Measurements from ENCODE around the gene ISLR2.
A peak's percentile ranks its signal among the peaks of the same experiment; 100 is the strongest.

Gene ISLR2

DNA sequence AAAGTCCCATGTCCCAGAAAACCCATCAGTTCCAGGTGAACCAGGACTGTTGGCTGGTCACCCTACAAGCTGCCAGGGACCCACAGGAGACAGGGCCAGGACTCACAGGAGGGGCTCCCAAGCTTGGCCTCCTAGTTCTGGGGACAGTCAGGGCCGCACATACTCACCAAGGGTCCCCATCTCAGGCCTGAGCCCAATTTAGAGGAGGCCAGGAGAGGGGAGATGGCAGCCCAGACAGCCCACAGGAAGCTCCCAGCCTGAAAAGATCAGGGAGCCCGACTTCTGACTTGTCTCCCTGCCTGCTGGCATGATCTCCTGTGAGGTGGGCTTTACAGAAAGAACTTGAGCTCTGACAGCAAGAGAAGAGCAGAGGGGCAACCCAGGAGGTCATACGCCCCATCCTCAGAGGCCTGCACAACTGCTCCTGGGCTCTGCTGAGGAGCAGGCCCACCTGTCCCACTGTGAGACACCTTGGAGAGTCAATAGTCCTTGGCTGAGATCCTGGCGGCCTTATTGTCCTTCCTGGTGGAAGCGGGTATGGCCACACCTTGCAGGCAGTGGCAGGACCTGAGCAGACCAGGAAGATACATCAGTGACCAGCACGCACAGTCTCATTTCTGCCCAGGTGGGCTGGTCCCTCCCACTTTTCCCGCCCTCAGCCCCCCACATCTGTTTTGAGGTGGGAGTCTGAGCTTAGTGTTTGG lies 40.6 kb downstream of the ISLR2 start:
- Histone ChIP-seq H2AFZ (no peak overlapping the region), H3K9ac (no peak overlapping the region), H3K9me3 (ENCODE audit: control insufficient read depth, low read length) (no peaks in the 10 kb centered on the region), H3K36me3 (ENCODE audit: control insufficient read depth, insufficient read depth, low read length) (no peaks in the 10 kb centered on the region), H3K79me2 (no peaks in the 10 kb centered on the region), H3K4me1 (no peaks in the 10 kb centered on the region), H3K27me3 (ENCODE audit: control insufficient read depth, insufficient read depth, low read length) (no peaks in the 10 kb centered on the region), H3K4me3 (ENCODE audit: low read depth, low read length) (no peak overlapping the region), H3K4me2 (ENCODE audit: low read length) (no peak overlapping the region), H3K27ac (no peak overlapping the region)
- TF ChIP-seq, protein P1, sequence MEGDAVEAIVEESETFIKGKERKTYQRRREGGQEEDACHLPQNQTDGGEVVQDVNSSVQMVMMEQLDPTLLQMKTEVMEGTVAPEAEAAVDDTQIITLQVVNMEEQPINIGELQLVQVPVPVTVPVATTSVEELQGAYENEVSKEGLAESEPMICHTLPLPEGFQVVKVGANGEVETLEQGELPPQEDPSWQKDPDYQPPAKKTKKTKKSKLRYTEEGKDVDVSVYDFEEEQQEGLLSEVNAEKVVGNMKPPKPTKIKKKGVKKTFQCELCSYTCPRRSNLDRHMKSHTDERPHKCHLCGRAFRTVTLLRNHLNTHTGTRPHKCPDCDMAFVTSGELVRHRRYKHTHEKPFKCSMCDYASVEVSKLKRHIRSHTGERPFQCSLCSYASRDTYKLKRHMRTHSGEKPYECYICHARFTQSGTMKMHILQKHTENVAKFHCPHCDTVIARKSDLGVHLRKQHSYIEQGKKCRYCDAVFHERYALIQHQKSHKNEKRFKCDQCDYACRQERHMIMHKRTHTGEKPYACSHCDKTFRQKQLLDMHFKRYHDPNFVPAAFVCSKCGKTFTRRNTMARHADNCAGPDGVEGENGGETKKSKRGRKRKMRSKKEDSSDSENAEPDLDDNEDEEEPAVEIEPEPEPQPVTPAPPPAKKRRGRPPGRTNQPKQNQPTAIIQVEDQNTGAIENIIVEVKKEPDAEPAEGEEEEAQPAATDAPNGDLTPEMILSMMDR (IDR thresholded peaks at IDR 0.05) = no peak

DNA sequence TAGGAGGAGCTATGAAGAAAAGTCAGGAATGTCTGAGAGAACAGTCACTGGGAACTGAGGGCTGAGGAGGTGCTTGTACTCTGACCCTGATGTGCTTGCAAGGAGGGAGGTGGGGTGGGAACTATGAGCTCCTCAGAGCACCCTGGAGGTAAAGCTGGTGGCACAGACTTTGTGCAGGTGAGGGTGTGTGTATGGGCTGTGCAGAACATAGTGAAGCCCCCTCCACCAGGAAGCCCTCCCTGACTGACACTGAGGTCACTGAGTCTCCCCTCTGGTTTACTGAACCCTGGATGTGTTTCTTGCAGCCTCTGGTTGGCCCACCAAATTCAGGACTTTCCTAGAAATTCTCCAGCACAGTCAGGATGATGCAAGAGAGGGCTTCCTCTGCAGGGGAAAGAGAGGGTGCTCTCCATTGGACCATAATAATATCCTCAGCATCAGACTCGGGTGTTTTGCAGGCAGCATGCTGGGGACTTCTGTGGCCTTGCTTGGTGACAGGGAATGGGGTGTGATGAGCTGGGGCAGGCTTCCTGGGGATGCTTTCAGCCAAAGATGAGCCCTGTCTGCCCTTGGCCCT lies 41.7 kb downstream of the ISLR2 start:
- no peaks in the 10 kb centered on the region for H3K4me1 ChIP-seq
- no peak overlapping the region for H3K27ac ChIP-seq
- no peak overlapping the region for H3K4me3 ChIP-seq (ENCODE audit: low read depth, low read length)
- TF ChIP-seq, protein P1 (IDR thresholded peaks at IDR 0.05) = no peak
- H2AFZ ChIP-seq = no peak overlapping the region
- no peaks in the 10 kb centered on the region for H3K36me3 ChIP-seq (ENCODE audit: control insufficient read depth, insufficient read depth, low read length)
- no peaks in the 10 kb centered on the region for H3K79me2 ChIP-seq
- H3K4me2 ChIP-seq (ENCODE audit: low read length) = no peak overlapping the region
- H3K9me3 ChIP-seq (ENCODE audit: control insufficient read depth, low read length) = no peaks in the 10 kb centered on the region
- no peaks in the 10 kb centered on the region for H3K27me3 ChIP-seq (ENCODE audit: control insufficient read depth, insufficient read depth, low read length)
- H3K9ac ChIP-seq = no peak overlapping the region

DNA sequence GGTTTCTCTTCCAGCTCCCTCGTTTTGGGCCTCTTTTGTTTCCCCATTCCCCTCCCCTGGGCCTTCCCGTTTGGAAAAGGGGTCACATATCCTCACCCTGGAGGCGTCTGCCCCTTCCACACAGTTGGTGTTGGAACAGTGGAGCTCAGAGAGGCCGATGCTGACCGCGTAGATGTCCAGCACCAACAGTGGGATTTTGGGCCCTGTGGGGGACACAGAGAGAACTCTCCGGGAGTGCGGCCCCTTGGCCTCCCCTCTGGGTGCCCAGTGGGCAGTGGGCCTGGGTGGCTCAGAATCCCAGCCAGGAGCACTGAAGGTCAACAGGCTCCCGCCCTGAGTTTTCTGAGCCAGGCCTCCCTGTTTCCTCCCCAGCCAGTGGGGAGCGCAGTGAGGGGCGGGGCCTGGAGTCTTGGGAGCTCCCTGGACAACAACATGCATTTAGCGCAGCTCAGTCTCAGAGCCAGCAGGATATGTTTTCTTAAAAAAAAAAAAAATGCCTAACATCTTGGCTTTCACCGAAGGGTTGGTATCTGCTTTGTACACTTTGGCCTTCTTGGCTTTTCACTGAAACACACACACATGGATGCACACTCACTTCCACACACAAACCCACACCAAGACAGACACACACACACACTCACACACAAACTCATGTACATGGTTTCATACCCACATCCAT lies 42.5 kb downstream of the ISLR2 start:
- Histone ChIP-seq H3K9ac (no peak overlapping the region), H3K4me3 (ENCODE audit: low read depth, low read length) (no peak overlapping the region), H3K27ac (peak overlapping the region; percentile 56), H2AFZ (no peak overlapping the region), H3K36me3 (ENCODE audit: control insufficient read depth, insufficient read depth, low read length) (no peaks in the 10 kb centered on the region), H3K9me3 (ENCODE audit: control insufficient read depth, low read length) (no peaks in the 10 kb centered on the region), H3K4me1 (no peaks in the 10 kb centered on the region), H3K27me3 (ENCODE audit: control insufficient read depth, insufficient read depth, low read length) (no peaks in the 10 kb centered on the region), H3K4me2 (ENCODE audit: low read length) (no peak overlapping the region), H3K79me2 (no peaks in the 10 kb centered on the region)
- TF ChIP-seq, protein P1 (IDR thresholded peaks at IDR 0.05) = no peak

DNA sequence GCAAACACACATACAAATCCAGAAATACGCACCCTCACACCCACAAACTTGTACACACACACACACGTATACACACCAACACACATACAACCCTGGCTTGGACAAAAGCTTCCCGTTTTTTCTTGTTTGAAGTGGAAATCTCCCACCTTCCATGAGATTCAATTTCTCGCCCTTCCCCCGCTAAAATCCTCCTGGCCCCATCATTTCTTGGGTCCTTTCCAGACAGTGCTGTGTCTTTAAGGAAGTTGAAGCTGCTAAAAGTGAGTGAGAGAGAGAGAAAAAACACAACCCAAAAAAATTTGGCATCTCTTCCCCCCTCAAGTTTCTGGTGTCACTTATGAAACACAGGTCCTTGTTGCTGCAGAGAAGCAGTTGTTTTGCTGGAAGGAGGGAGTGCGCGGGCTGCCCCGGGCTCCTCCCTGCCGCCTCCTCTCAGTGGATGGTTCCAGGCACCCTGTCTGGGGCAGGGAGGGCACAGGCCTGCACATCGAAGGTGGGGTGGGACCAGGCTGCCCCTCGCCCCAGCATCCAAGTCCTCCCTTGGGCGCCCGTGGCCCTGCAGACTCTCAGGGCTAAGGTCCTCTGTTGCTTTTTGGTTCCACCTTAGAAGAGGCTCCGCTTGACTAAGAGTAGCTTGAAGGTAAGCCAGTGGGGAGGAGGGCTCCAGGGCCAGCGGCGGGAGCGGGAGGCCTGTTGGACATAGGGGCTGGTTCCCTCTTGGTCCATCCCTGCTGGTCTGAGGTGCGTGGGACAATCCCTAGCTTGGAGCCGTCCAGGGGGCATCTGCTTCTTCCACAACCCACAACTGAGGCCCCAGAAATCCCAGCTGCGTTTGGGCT lies 43.2 kb downstream of the ISLR2 start, which contains the start of gene ISLR:
TSS of gene ISLR (plus strand) at position 331 of the 839 bp plus-strand sequence. CDS start 1,149 bp downstream, outside the sequence.
- Histone ChIP-seq H3K9ac (no peak within 1 kb of the TSS), H3K4me3 (ENCODE audit: low read depth, low read length) (no peak within 1 kb of the TSS), H3K4me1 (no peaks in the 10 kb centered on the region), H3K9me3 (ENCODE audit: control insufficient read depth, low read length) (no peaks in the 10 kb centered on the region), H3K36me3 (ENCODE audit: control insufficient read depth, insufficient read depth, low read length) (no peaks in the 10 kb centered on the region), H3K4me2 (ENCODE audit: low read length) (no peak within 1 kb of the TSS), H3K27me3 (ENCODE audit: control insufficient read depth, insufficient read depth, low read length) (no peaks in the 10 kb centered on the region), H3K79me2 (no peaks in the 10 kb centered on the region), H3K27ac (peak within 1 kb of the TSS; percentile 56), H2AFZ (no peak within 1 kb of the TSS)
- TF ChIP-seq, protein P1 (IDR thresholded peaks at IDR 0.05) = no peak

Data from parathyroid adenoma (tissue), 2 donors.